H1 (cell line): ENCODE measurements around the gene MTO1. TPM values are rescaled to one million over a fixed set of nuclear protein-coding genes. Genes with fewer than 3 reads are reported as not detected.
"Not testable (repeated sequence)": the region's sequence is repeated elsewhere in the genome, so short reads cannot be mapped to it uniquely, and the experiment has no call there.

Experiments
- CTCF ChIA-PET: fragments of 300-600 bp; sonication (Branson Sonifier 250); formaldehyde crosslinking; loops from one replicate; lab custom pipeline; 2021; ENCODE audit not compliant: partially characterized antibody; lab: Charles Lee
- POLR2A ChIA-PET: fragments of 300-600 bp; sonication (Branson Sonifier 250); formaldehyde crosslinking; loops from one replicate; lab custom pipeline; 2021; ENCODE audit warnings: inconsistent platforms; ENCODE audit not compliant: partially characterized antibody; lab: Charles Lee
- DNase-seq, 2 experiments: peaks; one replicate each; pipeline versions ENCODE4 v3.0.0 to v3.0.0-alpha.2; 2010 to 2022; ENCODE audit warnings: low spot score in 2 of 2, low read depth in 1 of 2, mixed read lengths in 1 of 2
- FAIRE-seq: peaks from 2 replicates; lab custom pipeline; 2011; peaks lifted over from hg19 to GRCh38; lab: Jason Lieb, UNC
- H2AFZ ChIP-seq: 2 replicates; pipeline ENCODE4 v1.8.1; 2012; ENCODE audit warnings: low read length, inconsistent platforms
- H2AK5ac ChIP-seq: 2 replicates; pipeline ENCODE4 v1.6.1; 2013; ENCODE audit warnings: low read depth, low read length
- H2BK120ac ChIP-seq: replicated peaks from 2 replicates; pipeline ENCODE3; 2013; ENCODE audit warnings: low read depth, low read length, inconsistent platforms
- H2BK12ac ChIP-seq: 2 replicates; pipeline ENCODE4 v1.6.1; 2013; ENCODE audit warnings: low read depth, low read length
- H2BK15ac ChIP-seq: 2 replicates; pipeline ENCODE4 v1.6.1; 2013; ENCODE audit warnings: low read length
- H2BK20ac ChIP-seq: 2 replicates; pipeline ENCODE4 v1.6.1; 2013; ENCODE audit warnings: low read length
- H2BK5ac ChIP-seq: 2 replicates; pipeline ENCODE4 v1.6.1; 2013; ENCODE audit warnings: low read depth, low read length
- H3K14ac ChIP-seq: 2 replicates; pipeline ENCODE4 v1.6.1; 2013; ENCODE audit warnings: inconsistent platforms; ENCODE audit not compliant: insufficient read length
- H3K18ac ChIP-seq: 2 replicates; pipeline ENCODE4 v1.6.1; 2013; ENCODE audit warnings: low read length; ENCODE audit errors: extremely low read depth
- H3K23ac ChIP-seq: 2 replicates; pipeline ENCODE4 v1.6.1; 2013; ENCODE audit warnings: inconsistent platforms; ENCODE audit not compliant: insufficient read length
- H3K23me2 ChIP-seq: 2 replicates; pipeline ENCODE4 v1.6.1; 2013; ENCODE audit warnings: low read depth, low read length
- H3K27ac ChIP-seq: 2 replicates; pipeline ENCODE4 v1.6.1; 2011; ENCODE audit warnings: low read depth, low read length, inconsistent platforms
- H3K27me3 ChIP-seq, 4 experiments: replicated peaks in 1 of 4; 1 replicate in 1 of 4; 2 replicates in 3 of 4; pipeline versions ENCODE4 v1.6.1 to v1.8.1; 2011 to 2013; ENCODE audit warnings: low read length in 3 of 4, mild to moderate bottlenecking in 3 of 4, inconsistent platforms in 2 of 4, mixed read lengths in 2 of 4, moderate library complexity in 1 of 4; ENCODE audit not compliant: control insufficient read depth in 3 of 4, insufficient read depth in 3 of 4; ENCODE audit errors: extremely low read depth in 1 of 4
- H3K36me3 ChIP-seq, 4 experiments: 2 replicates each; pipeline versions ENCODE4 v1.6.1 to v1.8.1; 2011 to 2013; ENCODE audit warnings: mild to moderate bottlenecking in 4 of 4, low read length in 3 of 4, moderate library complexity in 2 of 4, control low read depth in 1 of 4, inconsistent platforms in 1 of 4; ENCODE audit not compliant: insufficient read depth in 4 of 4, control insufficient read depth in 2 of 4
- H3K4ac ChIP-seq: replicated peaks from 2 replicates; pipeline ENCODE3; 2013; ENCODE audit warnings: low read length, low read depth, mixed read lengths, inconsistent platforms; ENCODE audit not compliant: insufficient read length
- H3K4me1 ChIP-seq, 4 experiments: replicated peaks in 1 of 4; 1 replicate in 1 of 4; 2 replicates in 3 of 4; pipeline versions ENCODE4 v1.6.1 to v1.8.1; 2011 to 2013; ENCODE audit warnings: low read length in 3 of 4, inconsistent platforms in 2 of 4, mixed read lengths in 1 of 4; ENCODE audit not compliant: insufficient read depth in 4 of 4, control insufficient read depth in 3 of 4
- H3K4me2 ChIP-seq, 2 experiments: 2 replicates each; pipeline versions ENCODE4 v1.6.1 to v1.8.1; 2011 to 2013; ENCODE audit warnings: low read depth in 2 of 2, low read length in 2 of 2, control low read depth in 1 of 2, inconsistent platforms in 1 of 2, mild to moderate bottlenecking in 1 of 2; ENCODE audit not compliant: insufficient read depth in 1 of 2
- H3K4me3 ChIP-seq, 4 experiments: fragments of 200-600, 300-600 bp in 1 of 4; sonication (generic), shearing (Covaris generic), sonication (Bioruptor Twin) in 1 of 4; 2 replicates each; pipeline versions ENCODE4 v1.5.1 to v1.8.1; 2011 to 2016; ENCODE audit warnings: low read length in 4 of 4, low read depth in 3 of 4, control low read depth in 2 of 4, inconsistent platforms in 2 of 4, mild to moderate bottlenecking in 2 of 4, mixed read lengths in 1 of 4, moderate library complexity in 1 of 4; ENCODE audit not compliant: insufficient read depth in 2 of 4; ENCODE audit errors: extremely low read depth in 1 of 4
- H3K56ac ChIP-seq: replicated peaks from 2 replicates; pipeline ENCODE3; 2013; ENCODE audit warnings: low read depth, mild to moderate bottlenecking, mixed read lengths, low read length, inconsistent platforms; ENCODE audit not compliant: insufficient read length
- H3K79me1 ChIP-seq: 2 replicates; pipeline ENCODE4 v1.6.1; 2013; ENCODE audit warnings: low read depth, low read length, control low read depth
- H3K79me2 ChIP-seq, 2 experiments: 2 replicates each; pipeline versions ENCODE4 v1.6.1 to v1.8.1; 2012 to 2013; ENCODE audit warnings: low read length in 2 of 2, mild to moderate bottlenecking in 2 of 2, inconsistent platforms in 1 of 2; ENCODE audit not compliant: insufficient read depth in 2 of 2, control insufficient read depth in 1 of 2
- H3K9ac ChIP-seq, 4 experiments: replicated peaks in 1 of 4; 1 replicate in 1 of 4; 2 replicates in 3 of 4; pipeline versions ENCODE4 v1.6.1 to v1.8.1; 2011 to 2013; ENCODE audit warnings: low read depth in 3 of 4, low read length in 3 of 4, control low read depth in 2 of 4, mild to moderate bottlenecking in 2 of 4, moderate library complexity in 2 of 4, inconsistent platforms in 1 of 4; ENCODE audit errors: extremely low read depth in 1 of 4
- H3K9me3 ChIP-seq, 2 experiments: 2 replicates each; pipeline versions ENCODE4 v1.6.1 to v1.8.1; 2012 to 2013; ENCODE audit warnings: mild to moderate bottlenecking in 2 of 2, moderate library complexity in 2 of 2, control low read depth in 1 of 2, inconsistent platforms in 1 of 2, low read depth in 1 of 2, low read length in 1 of 2, mixed read lengths in 1 of 2; ENCODE audit not compliant: insufficient read depth in 2 of 2
- H4K20me1 ChIP-seq, 2 experiments: replicated peaks in 1 of 2; 2 replicates each; pipeline versions ENCODE3 to v1.8.1; 2011 to 2013; ENCODE audit warnings: inconsistent platforms in 2 of 2, low read length in 2 of 2, mild to moderate bottlenecking in 1 of 2; ENCODE audit not compliant: insufficient read depth in 2 of 2, control insufficient read depth in 1 of 2
- H4K5ac ChIP-seq: 2 replicates; pipeline ENCODE4 v1.6.1; 2013; ENCODE audit warnings: low read length, low read depth, mixed read lengths, inconsistent platforms; ENCODE audit not compliant: insufficient read length
- H4K8ac ChIP-seq: 2 replicates; pipeline ENCODE4 v1.8.0; 2013; ENCODE audit warnings: mild to moderate bottlenecking, moderate library complexity, low read length, inconsistent platforms; ENCODE audit not compliant: insufficient read depth; ENCODE audit errors: extremely low read depth
- H4K91ac ChIP-seq: replicated peaks from 2 replicates; pipeline ENCODE3; 2013; ENCODE audit warnings: low read length, mixed read lengths, inconsistent platforms; ENCODE audit not compliant: insufficient read length
- POU5F1 ChIP-seq: IDR thresholded peaks from 2 replicates; pipeline ENCODE4 v1.6.1; 2011; ENCODE audit warnings: low read depth, mild to moderate bottlenecking, low read length, moderate library complexity
- WGBS, 2 experiments: shearing (Covaris generic) in 1 of 2; methylation state at CpG; one replicate each; pipeline versions ENCODE4 v1.1.6 to v1.1.7; 2013 to 2015; ENCODE audit warnings: low lambda C conversion rate in 2 of 2, mixed read lengths in 2 of 2, inconsistent platforms in 1 of 2, low coverage in 1 of 2, missing lambda C conversion rate in 1 of 2; ENCODE audit not compliant: insufficient replicate concordance in 2 of 2, insufficient coverage in 1 of 2, insufficient read length in 1 of 2; ENCODE audit errors: extremely low coverage in 1 of 2, missing lambda C conversion rate in 1 of 2; 5-methylcytosine and 5-hydroxymethylcytosine counted together
- polyA plus RNA-seq, 7 experiments: library from polyadenylated mRNA; depleted of rRNA in 3 of 7; stranded (reverse) in 5 of 7; unstranded in 2 of 7; fragments of >200 nt in 5 of 7; fragments of 200-250 nt in 2 of 7; gene quantifications; 1 replicate in 5 of 7; 2 replicates in 1 of 7; 4 replicates in 1 of 7; pipeline versions ENCODE4 v1.2.1 to v1.2.3, GENCODE V29; 2011 to 2013; ENCODE audit warnings: missing spikeins in 2 of 7, mixed read lengths in 2 of 7
- total RNA-seq: library from RNA; stranded (reverse); fragmentation: NEBNext Ultra II Directional; extraction: Animal tissue kit (Norgen Biotek cat#: 25700); gene quantifications from 2 replicates; pipeline ENCODE4 v1.2.1, GENCODE V29; 2021
- TF ChIP-seq, protein P1 (sequence below): IDR thresholded peaks from 2 replicates; pipeline ENCODE4 v1.6.1; 2012; ENCODE audit warnings: low read length, inconsistent platforms

The MTO1 gene
- total and polyA plus RNA-seq, 2 of the 8 experiments (the other 6 are each of a cell fraction or from before 2014, with no cell fraction given): 20.9 to 31.6 TPM

DNA sequence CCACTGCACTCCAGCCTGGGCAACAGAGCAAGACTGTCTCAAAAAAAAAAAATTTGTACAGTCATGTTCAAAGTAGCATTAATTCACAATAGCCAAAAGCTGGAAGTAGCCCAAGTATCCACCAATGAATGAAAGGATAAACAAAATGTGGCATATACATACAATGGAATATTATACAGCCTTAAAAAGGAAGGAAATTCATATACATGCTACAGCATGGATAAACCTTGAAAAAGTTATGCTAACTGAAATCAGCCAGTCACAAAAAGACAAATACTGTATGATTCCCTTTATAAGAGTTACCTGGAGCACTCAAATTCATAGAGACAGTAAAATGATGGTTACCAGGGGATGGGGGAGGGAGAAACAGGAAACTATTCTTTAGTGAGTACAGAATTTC is 43.6 kb downstream of the MTO1 start (continued):
- TF ChIP-seq, protein P1, sequence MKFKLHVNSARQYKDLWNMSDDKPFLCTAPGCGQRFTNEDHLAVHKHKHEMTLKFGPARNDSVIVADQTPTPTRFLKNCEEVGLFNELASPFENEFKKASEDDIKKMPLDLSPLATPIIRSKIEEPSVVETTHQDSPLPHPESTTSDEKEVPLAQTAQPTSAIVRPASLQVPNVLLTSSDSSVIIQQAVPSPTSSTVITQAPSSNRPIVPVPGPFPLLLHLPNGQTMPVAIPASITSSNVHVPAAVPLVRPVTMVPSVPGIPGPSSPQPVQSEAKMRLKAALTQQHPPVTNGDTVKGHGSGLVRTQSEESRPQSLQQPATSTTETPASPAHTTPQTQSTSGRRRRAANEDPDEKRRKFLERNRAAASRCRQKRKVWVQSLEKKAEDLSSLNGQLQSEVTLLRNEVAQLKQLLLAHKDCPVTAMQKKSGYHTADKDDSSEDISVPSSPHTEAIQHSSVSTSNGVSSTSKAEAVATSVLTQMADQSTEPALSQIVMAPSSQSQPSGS: no peak
- no peak for TF ChIP-seq POU5F1

- H3K79me1 ChIP-seq, DNase-seq, H2BK120ac ChIP-seq: not testable (repeated sequence)
Observed at GRCh38 chr6:73505705-73506104, 44.2 kb downstream of the MTO1 start.

More at GRCh38 chr6:73505705-73506104, 44.2 kb downstream of the MTO1 start:
- H3K23me2 ChIP-seq, H3K56ac ChIP-seq, FAIRE-seq, H3K4ac ChIP-seq, H4K91ac ChIP-seq, H2BK20ac ChIP-seq, H3K4me2 ChIP-seq, H3K9ac ChIP-seq, H3K4me3 ChIP-seq, CTCF ChIA-PET, H4K8ac ChIP-seq, H4K20me1 ChIP-seq, H2BK15ac ChIP-seq, H2BK12ac ChIP-seq, H3K23ac ChIP-seq, H2AK5ac ChIP-seq, H3K79me2 ChIP-seq, H2AFZ ChIP-seq, H3K4me1 ChIP-seq, H3K14ac ChIP-seq, H3K27me3 ChIP-seq, H4K5ac ChIP-seq, H3K18ac ChIP-seq, H3K27ac ChIP-seq, H2BK5ac ChIP-seq, H3K9me3 ChIP-seq: not testable (repeated sequence)
- WGBS, 2 experiments: 86% methylated on average over 8 of the region's 8 CpGs; no CpG with 5 or more reads in 1 of the 2 experiments
- POLR2A ChIA-PET: interaction anchor here (0.9 to 16.9 kb wide), 3 partner anchors 9 to 30 kb away, joined by 3 to 305 read pairs (median 3); partner anchors contain the start of gene EEF1A1
- H3K36me3 ChIP-seq: peaks cover 0 to 14% (median 5%) of the 10 kb centered on the region in 4 experiments; a peak in 3 of 8 replicates
